ENCODE results near the gene SLC4A9.
"Not testable (repeated sequence)": the region's sequence is repeated elsewhere in the genome, so short reads cannot be mapped to it uniquely, and the experiment has no call there.

Gene SLC4A9

GRCh38 chr5:140402258-140403074 lies 42.5 kb downstream of the SLC4A9 start:
- no peak for DNase-seq

GRCh38 chr5:140403613-140404012 lies 43.6 kb downstream of the SLC4A9 start:
- no peak for DNase-seq

DNA sequence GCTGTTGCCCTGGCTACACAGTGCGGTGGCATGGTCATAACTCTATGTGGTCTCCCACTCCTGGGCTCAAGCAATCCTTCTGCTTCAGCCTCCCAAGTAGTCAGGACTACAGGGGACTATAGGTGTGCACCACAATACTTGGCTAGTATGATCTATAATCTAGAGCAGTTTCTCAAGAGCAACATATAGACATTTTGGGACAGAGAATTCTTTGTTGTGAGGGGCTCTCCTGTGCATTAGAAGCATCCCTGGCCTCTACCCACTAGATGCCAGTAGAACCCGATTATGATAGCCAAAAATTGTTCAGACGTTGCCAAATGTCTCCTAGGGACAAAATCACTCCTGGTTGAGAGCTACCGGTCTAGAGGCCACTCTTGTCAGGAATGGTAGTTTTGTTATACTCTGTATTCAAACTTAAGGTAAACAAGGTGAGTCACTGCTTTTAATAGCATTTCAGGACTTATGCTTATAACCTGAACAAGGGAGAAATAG lies 48.8 kb downstream of the SLC4A9 start:
- DNase-seq, result no peak

DNA sequence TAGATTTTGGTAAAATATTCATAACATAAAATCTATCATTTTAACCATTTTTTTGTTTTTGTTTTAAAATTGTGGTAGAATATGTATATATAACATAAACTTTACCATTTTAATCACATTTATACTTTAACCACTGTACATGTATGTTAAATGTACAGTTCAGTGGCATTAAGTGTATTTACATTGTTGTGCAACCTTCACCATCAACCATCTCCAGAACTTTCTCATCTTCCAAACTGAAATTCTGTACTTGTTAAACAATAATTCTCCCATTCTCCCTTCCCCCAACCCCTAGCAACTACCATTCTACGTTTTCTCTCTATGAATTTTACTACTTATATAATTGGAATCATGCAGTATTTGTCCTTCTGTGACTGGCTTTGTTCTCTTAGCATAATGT lies 53.2 kb downstream of the SLC4A9 start:
- no peak for DNase-seq

DNA sequence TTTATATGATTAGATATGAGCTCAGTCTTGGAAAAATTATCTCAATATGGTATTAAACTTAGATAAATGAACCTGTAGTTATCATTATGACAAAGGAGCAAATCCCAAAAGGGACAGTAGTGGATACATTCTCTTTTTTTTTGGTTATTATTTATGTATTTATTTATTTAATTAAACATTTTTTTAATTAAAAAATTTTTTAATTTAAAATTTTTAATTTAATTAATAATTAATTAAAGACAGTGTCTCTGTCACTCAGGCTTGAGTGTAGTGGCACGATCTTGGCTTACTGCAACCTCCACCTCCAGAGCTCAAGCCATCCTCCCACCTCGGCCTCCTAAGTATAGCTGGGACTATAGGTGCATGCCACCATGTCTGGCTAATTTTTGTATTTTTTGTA lies 57.2 kb downstream of the SLC4A9 start:
- no peak for DNase-seq

GRCh38 chr5:140418862-140419520 lies 59.0 kb downstream of the SLC4A9 start:
- no peak for DNase-seq

- no peak for DNase-seq
Observed at GRCh38 chr5:140420226-140420570, 60.2 kb downstream of the SLC4A9 start.

DNA sequence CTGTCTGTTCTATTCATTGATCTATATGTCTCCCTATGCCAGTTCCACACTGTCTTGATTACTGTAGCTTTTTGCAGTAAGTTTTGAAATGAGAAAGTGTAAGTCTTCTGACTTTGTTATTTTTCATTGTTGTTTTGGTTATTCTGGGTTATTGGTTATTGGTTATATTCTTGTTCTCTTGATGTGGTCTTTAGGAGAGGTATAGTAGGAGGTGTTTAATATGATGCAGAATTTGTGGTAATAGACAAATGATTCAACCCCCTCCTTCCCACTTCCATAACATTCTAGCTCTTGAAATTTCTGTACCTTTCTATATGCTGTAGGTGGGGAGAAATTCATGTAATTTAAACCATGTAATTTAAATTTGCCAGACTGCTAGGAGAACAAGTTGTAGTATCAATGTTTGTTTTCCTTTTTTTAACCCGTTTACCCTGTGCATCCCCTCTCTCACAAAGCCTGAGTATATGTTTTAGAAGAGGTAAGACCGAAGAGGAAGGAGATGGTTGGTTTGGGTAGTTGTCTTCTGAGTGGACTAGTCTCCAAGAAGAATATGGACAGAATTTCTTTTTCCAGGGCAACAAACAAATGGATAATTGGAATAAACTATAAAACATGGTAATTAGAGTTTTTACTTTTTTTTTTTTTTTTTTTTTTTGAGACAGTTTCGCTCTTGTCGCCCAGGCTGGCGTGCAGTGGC lies 60.8 kb downstream of the SLC4A9 start:
- no peak for DNase-seq

DNA sequence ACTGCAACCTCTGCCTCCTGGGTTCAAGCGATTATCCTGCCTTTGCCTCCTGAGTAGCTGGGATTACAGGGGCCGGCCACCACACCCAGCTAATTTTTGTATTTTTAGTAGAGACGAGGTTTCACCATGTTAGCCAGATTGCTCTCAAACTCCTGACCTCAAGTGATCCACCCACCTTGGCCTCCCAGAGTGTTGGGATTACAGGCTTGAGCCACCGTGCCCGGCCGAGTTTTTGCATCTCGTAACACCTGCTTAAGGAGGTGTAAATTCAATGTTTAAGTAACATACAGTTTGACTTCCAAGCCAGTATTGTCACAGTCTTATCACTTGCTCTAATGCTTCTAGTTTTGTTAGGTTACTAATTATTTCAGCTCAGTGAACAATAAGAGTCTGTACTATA lies 61.4 kb downstream of the SLC4A9 start:
- DNase-seq, result not testable (repeated sequence)

DNA sequence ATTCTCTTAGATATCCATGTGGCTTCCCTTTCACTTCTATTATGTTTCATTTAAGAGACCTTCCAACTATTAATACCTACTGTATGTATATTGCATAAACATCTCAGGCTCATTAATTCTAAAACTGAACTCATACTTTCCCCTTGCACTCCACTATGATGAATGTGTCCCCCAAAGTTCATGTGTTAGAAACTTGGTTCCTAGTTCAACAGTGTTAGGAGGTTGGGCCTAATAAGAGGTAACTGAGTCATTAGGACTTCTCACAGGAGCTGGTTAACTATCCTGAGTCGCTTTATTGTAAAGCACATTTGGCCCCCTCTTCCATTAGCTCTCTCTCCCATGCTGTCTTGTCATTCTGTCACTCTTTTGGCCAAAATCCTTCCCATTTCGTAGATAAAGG lies 63.6 kb downstream of the SLC4A9 start:
- DNase-seq, result no peak

DNA sequence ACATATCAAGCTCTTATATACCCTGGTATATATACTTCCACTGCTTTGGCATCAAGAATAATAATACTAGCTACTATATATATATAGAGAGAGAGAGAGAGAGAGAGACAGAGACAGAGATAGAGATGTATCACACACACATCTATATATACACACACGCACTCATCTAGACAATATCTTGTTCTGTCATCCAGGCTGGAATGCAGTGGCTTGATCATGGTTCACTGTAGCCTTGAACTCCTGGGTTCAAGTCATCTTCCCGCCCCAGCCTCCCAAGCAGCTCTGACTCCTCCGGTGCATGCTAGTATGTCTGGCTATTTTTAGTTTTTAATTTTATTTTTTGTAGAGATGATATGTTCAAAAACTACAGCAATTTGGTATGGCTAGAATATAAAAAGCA lies 64.1 kb downstream of the SLC4A9 start:
- no peak for DNase-seq

All from NCI-H2227 treated with DMSO at 0.1 percent for 48 hours (cell line).